HG02588 (cell line): ENCODE measurements around the gene APAF1.

Experiments used
- ATAC-seq: cut with Tn5 transposase; IDR thresholded peaks from one replicate; pipeline ENCODE4 v1.9.1; 2021; ENCODE audit warnings: mild to moderate bottlenecking, moderate library complexity; ENCODE audit not compliant: unreplicated experiment

The APAF1 gene

GRCh38 chr12:98669751-98670150 lies 24.7 kb downstream of the APAF1 start:
- no peak for ATAC-seq

GRCh38 chr12:98671459-98671858 lies 26.4 kb downstream of the APAF1 start:
- ATAC-seq, result no peak

GRCh38 chr12:98674841-98675240 lies 29.8 kb downstream of the APAF1 start:
- ATAC-seq, result no peak

- ATAC-seq, result no peak
Observed at GRCh38 chr12:98678236-98678945, 33.3 kb downstream of the APAF1 start.

- no peak for ATAC-seq
Observed at GRCh38 chr12:98678946-98679610, 34.0 kb downstream of the APAF1 start.

GRCh38 chr12:98679611-98680005 lies 34.5 kb downstream of the APAF1 start:
- no peak for ATAC-seq

GRCh38 chr12:98684199-98684598 lies 39.1 kb downstream of the APAF1 start:
- ATAC-seq, result no peak

- no peak for ATAC-seq
Observed at GRCh38 chr12:98686603-98687002, 41.5 kb downstream of the APAF1 start.

- no peak for ATAC-seq
Observed at GRCh38 chr12:98691351-98691750, 46.3 kb downstream of the APAF1 start.

GRCh38 chr12:98696036-98696646 lies 51.1 kb downstream of the APAF1 start:
- ATAC-seq, result no peak

- no peak for ATAC-seq
Observed at GRCh38 chr12:98697209-98697608, 52.1 kb downstream of the APAF1 start.

- peak; percentile 95 for ATAC-seq
Observed at GRCh38 chr12:98698603-98699463, 53.7 kb downstream of the APAF1 start.

GRCh38 chr12:98699586-98699985 lies 54.5 kb downstream of the APAF1 start:
- ATAC-seq, result no peak

- ATAC-seq, result no peak
Observed at GRCh38 chr12:98701166-98701565, 56.1 kb downstream of the APAF1 start.

- ATAC-seq, result no peak
Observed at GRCh38 chr12:98709022-98709421, 63.9 kb downstream of the APAF1 start.

- ATAC-seq, result no peak
Observed at GRCh38 chr12:98714426-98714825, 69.3 kb downstream of the APAF1 start.

GRCh38 chr12:98719515-98720504 lies 74.7 kb downstream of the APAF1 start:
- ATAC-seq, result no peak

- ATAC-seq, result no peak
Observed at GRCh38 chr12:98721204-98721702, 76.2 kb downstream of the APAF1 start.

- no peak for ATAC-seq
Observed at GRCh38 chr12:98724384-98725155, 79.5 kb downstream of the APAF1 start.
